Measurements from ENCODE around the gene ERP44.

- TF ChIP-seq EZH2 (IDR thresholded peaks at IDR 0.05; ENCODE audit: insufficient read depth, low read length) (no peak), CTCF (IDR thresholded peaks at IDR 0.05; ENCODE audit: insufficient read depth, low read depth, low read length) (no peak)
Observed at GRCh38 chr9:100105861-100106260, 7.1 kb upstream of the ERP44 start.

All from astrocyte (in vitro differentiated cells and primary cell).